Measurements from ENCODE around the gene PNMA6E.
"Not testable (repeated sequence)": the region's sequence is repeated elsewhere in the genome, so short reads cannot be mapped to it uniquely, and the experiment has no call there.

PNMA6E gene

GRCh38 chrX:153411255-153411987, 10.3 kb upstream of the PNMA6E start, which contains the start of gene ZFP92:
TSS of gene ZFP92 (plus strand) at chrX:153411472. CDS start at chrX:153418323, 6,851 bp downstream.
- no peak within 1 kb of the TSS for H3K4me3 ChIP-seq (ENCODE audit: low read length)
- peaks cover 7% of the 10 kb centered on the region for H3K27me3 ChIP-seq (ENCODE audit: control insufficient read depth, insufficient read depth, low read length)
- no peaks in the 10 kb centered on the region for H3K9me3 ChIP-seq (ENCODE audit: control insufficient read depth, low read length)
- no peak within 1 kb of the TSS for H3K9ac ChIP-seq (ENCODE audit: low read length)
- no peaks in the 10 kb centered on the region for H3K4me1 ChIP-seq (ENCODE audit: control insufficient read depth, insufficient read depth, low read length)
- H3K36me3 ChIP-seq (ENCODE audit: control insufficient read depth, insufficient read depth, low read length), result no peaks in the 10 kb centered on the region

- H3K9me3 ChIP-seq (ENCODE audit: control insufficient read depth, low read length), result no peaks in the 10 kb centered on the region
- H3K4me1 ChIP-seq (ENCODE audit: control insufficient read depth, insufficient read depth, low read length), result no peaks in the 10 kb centered on the region
- no peaks in the 10 kb centered on the region for H3K36me3 ChIP-seq (ENCODE audit: control insufficient read depth, insufficient read depth, low read length)
- no peak overlapping the region for H3K9ac ChIP-seq (ENCODE audit: low read length)
- H3K4me3 ChIP-seq (ENCODE audit: low read length), result no peak overlapping the region
- H3K27me3 ChIP-seq (ENCODE audit: control insufficient read depth, insufficient read depth, low read length), result peaks cover 7% of the 10 kb centered on the region
These were observed 9.7 kb upstream of the PNMA6E start for GRCh38 chrX:153410888-153411254.

DNA sequence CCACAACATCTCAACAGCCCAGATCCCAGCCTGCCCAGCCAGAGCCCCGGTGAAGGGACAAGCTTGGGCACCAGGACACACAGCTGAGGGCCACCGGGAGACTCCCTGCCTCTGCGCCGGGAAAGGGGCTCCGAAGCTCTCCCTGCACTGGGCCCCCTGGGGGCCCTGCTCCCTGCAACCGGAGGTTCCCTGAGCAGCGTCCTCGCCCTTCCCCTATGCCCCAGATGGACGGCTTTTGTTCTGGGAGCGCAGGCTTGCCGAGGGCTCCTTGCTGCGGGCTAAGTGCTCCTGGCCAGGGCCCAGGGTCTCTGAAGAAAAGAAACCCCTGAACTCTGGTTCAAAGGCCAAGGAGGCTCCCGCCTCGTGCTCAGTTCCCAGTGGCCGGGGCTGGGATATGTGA, 9.2 kb upstream of the PNMA6E start:
- Histone ChIP-seq H3K9me3 (ENCODE audit: control insufficient read depth, low read length) (no peaks in the 10 kb centered on the region), H3K27me3 (ENCODE audit: control insufficient read depth, insufficient read depth, low read length) (peaks cover 7% of the 10 kb centered on the region), H3K9ac (ENCODE audit: low read length) (no peak overlapping the region), H3K4me1 (ENCODE audit: control insufficient read depth, insufficient read depth, low read length) (no peaks in the 10 kb centered on the region), H3K36me3 (ENCODE audit: control insufficient read depth, insufficient read depth, low read length) (no peaks in the 10 kb centered on the region), H3K4me3 (ENCODE audit: low read length) (no peak overlapping the region)

DNA sequence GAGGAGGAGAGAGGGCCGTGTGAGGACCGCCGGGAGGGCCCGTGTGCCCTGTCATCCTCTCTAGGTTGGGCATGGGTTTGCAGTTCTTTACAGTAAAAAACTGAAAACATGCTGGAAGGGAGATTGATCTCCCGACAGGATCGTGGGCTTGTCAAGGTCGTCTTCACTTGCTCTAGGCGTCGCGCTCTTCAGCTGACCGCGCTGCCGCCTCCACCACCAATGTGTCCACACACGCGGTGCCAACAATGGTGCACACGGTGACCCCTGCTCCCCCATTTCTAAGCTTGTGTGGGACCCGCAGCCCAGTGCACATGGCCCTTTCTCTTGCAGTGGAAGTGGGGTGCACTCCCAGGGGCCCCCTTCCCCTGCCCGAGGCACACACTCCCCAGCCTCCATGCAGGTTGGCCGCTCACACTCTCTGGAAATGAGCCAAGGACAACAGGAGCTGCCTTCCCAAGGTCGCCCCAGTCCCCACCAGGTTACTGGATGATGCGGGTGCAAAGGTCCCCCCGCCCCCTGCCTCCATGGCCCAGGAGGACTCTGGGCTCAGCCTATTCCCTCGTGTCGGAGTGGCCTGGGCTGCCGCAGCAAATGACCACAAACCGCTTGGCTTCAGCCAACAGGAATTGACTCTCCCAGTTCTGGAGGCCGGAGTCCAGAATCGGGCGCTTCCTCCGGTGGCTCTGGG, 8.4 kb upstream of the PNMA6E start:
- Histone ChIP-seq H3K36me3 (ENCODE audit: control insufficient read depth, insufficient read depth, low read length) (no peaks in the 10 kb centered on the region), H3K9ac (ENCODE audit: low read length) (no peak overlapping the region), H3K9me3 (ENCODE audit: control insufficient read depth, low read length) (no peaks in the 10 kb centered on the region), H3K4me1 (ENCODE audit: control insufficient read depth, insufficient read depth, low read length) (no peaks in the 10 kb centered on the region), H3K4me3 (ENCODE audit: low read length) (no peak overlapping the region), H3K27me3 (ENCODE audit: control insufficient read depth, insufficient read depth, low read length) (peaks cover 7% of the 10 kb centered on the region)

GRCh38 chrX:153408871-153409351, 7.8 kb upstream of the PNMA6E start:
- H3K27me3 ChIP-seq (ENCODE audit: control insufficient read depth, insufficient read depth, low read length), result peaks cover 7% of the 10 kb centered on the region
- H3K9me3 ChIP-seq (ENCODE audit: control insufficient read depth, low read length), result no peaks in the 10 kb centered on the region
- H3K36me3 ChIP-seq (ENCODE audit: control insufficient read depth, insufficient read depth, low read length), result no peaks in the 10 kb centered on the region
- no peaks in the 10 kb centered on the region for H3K4me1 ChIP-seq (ENCODE audit: control insufficient read depth, insufficient read depth, low read length)
- H3K9ac ChIP-seq (ENCODE audit: low read length), result no peak overlapping the region
- no peak overlapping the region for H3K4me3 ChIP-seq (ENCODE audit: low read length)

GRCh38 chrX:153408221-153408721, 7.1 kb upstream of the PNMA6E start:
- Histone ChIP-seq H3K4me1 (ENCODE audit: control insufficient read depth, insufficient read depth, low read length) (no peaks in the 10 kb centered on the region), H3K27me3 (ENCODE audit: control insufficient read depth, insufficient read depth, low read length) (peaks cover 7% of the 10 kb centered on the region), H3K4me3 (ENCODE audit: low read length) (no peak overlapping the region), H3K9me3 (ENCODE audit: control insufficient read depth, low read length) (no peaks in the 10 kb centered on the region), H3K9ac (ENCODE audit: low read length) (no peak overlapping the region), H3K36me3 (ENCODE audit: control insufficient read depth, insufficient read depth, low read length) (no peaks in the 10 kb centered on the region)

GRCh38 chrX:153407736-153408135, 6.6 kb upstream of the PNMA6E start:
- H3K4me1 ChIP-seq (ENCODE audit: control insufficient read depth, insufficient read depth, low read length), result no peaks in the 10 kb centered on the region
- H3K36me3 ChIP-seq (ENCODE audit: control insufficient read depth, insufficient read depth, low read length), result no peaks in the 10 kb centered on the region
- no peak overlapping the region for H3K4me3 ChIP-seq (ENCODE audit: low read length)
- H3K27me3 ChIP-seq (ENCODE audit: control insufficient read depth, insufficient read depth, low read length), result peaks cover 7% of the 10 kb centered on the region
- H3K9me3 ChIP-seq (ENCODE audit: control insufficient read depth, low read length), result no peaks in the 10 kb centered on the region
- H3K9ac ChIP-seq (ENCODE audit: low read length), result no peak overlapping the region

GRCh38 chrX:153406903-153407302, 5.8 kb upstream of the PNMA6E start:
- Histone ChIP-seq H3K9me3 (ENCODE audit: control insufficient read depth, low read length) (no peaks in the 10 kb centered on the region), H3K9ac (ENCODE audit: low read length) (no peak overlapping the region), H3K4me3 (ENCODE audit: low read length) (no peak overlapping the region), H3K4me1 (ENCODE audit: control insufficient read depth, insufficient read depth, low read length) (no peaks in the 10 kb centered on the region), H3K27me3 (ENCODE audit: control insufficient read depth, insufficient read depth, low read length) (peaks cover 2% of the 10 kb centered on the region), H3K36me3 (ENCODE audit: control insufficient read depth, insufficient read depth, low read length) (no peaks in the 10 kb centered on the region)

DNA sequence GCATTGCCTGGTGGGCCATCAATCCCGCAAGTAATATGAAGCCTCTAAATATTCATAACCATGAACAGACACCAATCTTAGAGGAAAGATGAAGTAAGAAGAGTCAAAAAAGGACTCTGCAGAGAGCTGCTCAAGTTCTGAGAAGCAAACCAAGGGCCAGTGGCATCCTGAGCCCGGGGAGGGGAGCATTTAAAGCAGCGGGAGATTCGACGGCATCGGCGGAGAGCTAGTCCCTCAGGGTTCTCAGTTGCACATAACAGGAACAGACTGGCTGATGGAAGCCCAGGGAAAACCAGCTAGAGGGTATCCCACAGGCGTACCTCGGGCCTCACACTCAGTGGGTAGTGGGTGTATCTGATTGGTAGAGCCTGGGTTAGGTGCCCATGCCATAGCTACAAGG, 4.9 kb upstream of the PNMA6E start:
- no peaks in the 10 kb centered on the region for H3K36me3 ChIP-seq (ENCODE audit: control insufficient read depth, insufficient read depth, low read length)
- no peaks in the 10 kb centered on the region for H3K27me3 ChIP-seq (ENCODE audit: control insufficient read depth, insufficient read depth, low read length)
- no peak overlapping the region for H3K9ac ChIP-seq (ENCODE audit: low read length)
- H3K9me3 ChIP-seq (ENCODE audit: control insufficient read depth, low read length), result no peaks in the 10 kb centered on the region
- H3K4me3 ChIP-seq (ENCODE audit: low read length), result no peak overlapping the region
- no peaks in the 10 kb centered on the region for H3K4me1 ChIP-seq (ENCODE audit: control insufficient read depth, insufficient read depth, low read length)

GRCh38 chrX:153405426-153405825, 4.3 kb upstream of the PNMA6E start:
- H3K9ac ChIP-seq (ENCODE audit: low read length), result no peak overlapping the region
- H3K4me3 ChIP-seq (ENCODE audit: low read length), result no peak overlapping the region
- H3K27me3 ChIP-seq (ENCODE audit: control insufficient read depth, insufficient read depth, low read length), result no peaks in the 10 kb centered on the region
- no peaks in the 10 kb centered on the region for H3K9me3 ChIP-seq (ENCODE audit: control insufficient read depth, low read length)
- no peaks in the 10 kb centered on the region for H3K4me1 ChIP-seq (ENCODE audit: control insufficient read depth, insufficient read depth, low read length)
- H3K36me3 ChIP-seq (ENCODE audit: control insufficient read depth, insufficient read depth, low read length), result no peaks in the 10 kb centered on the region

DNA sequence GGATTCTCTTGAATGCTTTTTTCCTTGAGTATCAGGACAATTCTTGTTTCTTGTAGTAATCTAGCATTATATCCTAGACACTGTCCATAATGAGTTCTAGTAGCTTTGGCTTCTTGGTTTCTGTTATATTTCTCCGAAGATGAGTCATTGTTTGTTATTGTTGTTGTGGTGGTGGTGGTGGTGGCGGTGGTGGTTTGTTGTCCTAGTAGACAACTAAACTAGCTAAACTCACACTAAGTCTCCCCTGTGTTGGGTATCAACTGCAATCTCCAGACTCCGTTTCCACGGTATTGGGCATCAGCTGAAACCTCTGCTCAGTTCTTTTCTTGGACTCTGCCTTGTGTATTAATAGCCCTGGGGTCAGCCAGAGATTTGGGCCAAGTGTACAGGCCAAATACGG, 3.2 kb upstream of the PNMA6E start:
- not testable (repeated sequence) for H3K4me1 ChIP-seq (ENCODE audit: control insufficient read depth, insufficient read depth, low read length); H3K36me3 ChIP-seq (ENCODE audit: control insufficient read depth, insufficient read depth, low read length); H3K9me3 ChIP-seq (ENCODE audit: control insufficient read depth, low read length); H3K9ac ChIP-seq (ENCODE audit: low read length); H3K4me3 ChIP-seq (ENCODE audit: low read length); H3K27me3 ChIP-seq (ENCODE audit: control insufficient read depth, insufficient read depth, low read length)
